Stimulated activated CD4-positive, alpha-beta T cell treated with anti-CD3 and anti-CD28 coated beads, Interleukin-15, amount 100 ng/mL, for 48 hours (primary cell): Measurements from ENCODE around the gene OSBPL5.

ENCODE experiments used
- DNase-seq, 2 donors: peaks; one replicate each; pipeline ENCODE4 v3.0.0-alpha.2; 2020; ENCODE audit warnings: low read depth in 2 of 2

Gene OSBPL5

GRCh38 chr11:3148990-3149851 lies 15.9 kb downstream of the OSBPL5 start:
- DNase-seq: no peak

- DNase-seq: no peak
These were observed 16.7 kb downstream of the OSBPL5 start for GRCh38 chr11:3148255-3148989.

- DNase-seq: no peak
These were observed 17.5 kb downstream of the OSBPL5 start for GRCh38 chr11:3147626-3148025.

- no peak for DNase-seq
These were observed 17.9 kb downstream of the OSBPL5 start for GRCh38 chr11:3147257-3147619.

- DNase-seq: no peak
These were observed 18.4 kb downstream of the OSBPL5 start for GRCh38 chr11:3146612-3147256.

- DNase-seq: no peak
These were observed 19.9 kb downstream of the OSBPL5 start for GRCh38 chr11:3145206-3145520.

- no peak for DNase-seq
These were observed 20.6 kb downstream of the OSBPL5 start for GRCh38 chr11:3144296-3145205.

- DNase-seq: no peak
These were observed 21.8 kb downstream of the OSBPL5 start for GRCh38 chr11:3143136-3143880.

- no peak for DNase-seq
These were observed 24.9 kb downstream of the OSBPL5 start for GRCh38 chr11:3140291-3140603.

- DNase-seq: no peak
These were observed 25.4 kb downstream of the OSBPL5 start for GRCh38 chr11:3139481-3140290.

GRCh38 chr11:3139086-3139440 lies 26.0 kb downstream of the OSBPL5 start:
- DNase-seq: no peak

GRCh38 chr11:3138178-3139085 lies 26.7 kb downstream of the OSBPL5 start:
- no peak for DNase-seq

GRCh38 chr11:3137486-3138177 lies 27.5 kb downstream of the OSBPL5 start:
- no peak for DNase-seq

GRCh38 chr11:3136546-3137455 lies 28.3 kb downstream of the OSBPL5 start:
- DNase-seq: no peak

- no peak for DNase-seq
These were observed 29.3 kb downstream of the OSBPL5 start for GRCh38 chr11:3135481-3136440.

- no peak for DNase-seq
These were observed 30.2 kb downstream of the OSBPL5 start for GRCh38 chr11:3134651-3135480.
